ENCODE results near the gene PRSS33.
A peak's percentile ranks its signal among the peaks of the same experiment; 100 is the strongest.

PRSS33 gene

DNA sequence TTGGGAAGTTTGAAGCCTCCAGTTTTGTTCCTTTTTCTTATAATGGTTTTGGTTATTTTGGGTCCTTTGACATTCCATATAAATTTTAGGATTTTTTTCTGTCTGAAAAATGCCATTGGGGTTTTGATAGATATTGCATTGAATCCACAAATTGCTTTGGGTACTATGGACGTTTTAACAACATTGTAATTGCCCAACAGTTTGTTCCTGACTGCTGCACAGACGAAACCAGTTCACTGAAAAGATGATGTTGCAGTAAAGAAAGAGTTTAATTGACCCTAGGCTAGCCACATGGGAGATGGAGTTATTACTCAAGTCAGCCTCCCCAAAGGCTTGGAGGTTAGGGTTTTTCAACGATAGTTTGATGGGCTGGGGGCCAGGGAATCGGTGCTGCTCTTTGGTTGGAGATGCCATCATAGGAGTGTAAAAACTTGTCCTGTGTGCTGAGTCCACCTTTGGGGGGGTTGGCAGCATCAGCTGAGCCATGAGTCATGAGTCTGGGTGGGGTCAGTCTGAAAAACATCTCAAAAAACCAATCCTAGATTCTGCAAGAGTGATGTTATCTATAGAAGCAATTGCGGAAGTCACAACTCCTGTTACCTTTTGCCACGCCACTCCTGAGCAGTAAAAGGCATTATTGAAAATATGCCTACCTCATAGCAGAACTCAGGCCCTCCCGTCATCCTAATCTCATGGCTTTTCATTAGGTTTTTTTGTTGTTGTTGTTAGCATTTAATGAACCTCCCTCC lies 8.2 kb upstream of the PRSS33 start:
- DNase-seq, result no peak

DNA sequence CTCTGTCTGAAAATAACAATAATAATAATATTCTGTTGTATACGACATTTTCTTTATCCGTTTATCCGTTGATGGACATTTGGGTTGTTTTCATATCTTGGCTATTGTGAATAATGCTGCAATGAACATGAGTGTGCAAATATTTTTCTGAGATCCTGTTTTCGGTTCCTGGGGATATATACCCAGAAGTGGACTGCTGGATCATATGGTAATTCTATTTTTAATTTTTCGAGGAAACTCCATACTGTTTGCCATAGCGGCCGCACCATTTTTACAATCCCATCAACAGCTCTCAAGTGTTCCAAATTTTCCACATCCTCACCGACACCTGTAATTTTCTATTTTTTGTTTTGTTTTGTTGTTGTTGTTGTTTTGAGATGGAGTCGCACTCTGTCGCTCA lies 5.6 kb upstream of the PRSS33 start:
- DNase-seq, result no peak

DNA sequence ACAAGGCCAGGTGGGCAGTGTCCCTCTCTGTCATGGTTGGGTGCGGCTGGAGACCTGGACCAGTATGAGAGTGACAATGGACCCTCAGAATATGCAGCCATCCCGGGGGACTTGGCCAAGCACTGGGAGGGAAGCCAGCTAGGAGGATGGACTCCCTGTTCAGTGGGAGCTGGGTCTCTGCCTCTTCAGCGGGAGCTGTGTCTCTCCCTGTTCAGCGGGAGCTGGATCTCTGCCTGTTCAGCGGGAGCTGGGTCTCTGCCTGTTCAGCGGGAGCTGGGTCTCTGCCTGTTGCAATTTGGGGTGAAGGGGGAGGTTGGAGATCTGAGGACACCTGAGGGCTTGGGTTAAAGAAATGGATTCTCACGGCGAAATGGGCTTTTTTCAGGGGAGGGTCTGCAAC lies 3.8 kb upstream of the PRSS33 start:
- DNase-seq, result no peak

DNA sequence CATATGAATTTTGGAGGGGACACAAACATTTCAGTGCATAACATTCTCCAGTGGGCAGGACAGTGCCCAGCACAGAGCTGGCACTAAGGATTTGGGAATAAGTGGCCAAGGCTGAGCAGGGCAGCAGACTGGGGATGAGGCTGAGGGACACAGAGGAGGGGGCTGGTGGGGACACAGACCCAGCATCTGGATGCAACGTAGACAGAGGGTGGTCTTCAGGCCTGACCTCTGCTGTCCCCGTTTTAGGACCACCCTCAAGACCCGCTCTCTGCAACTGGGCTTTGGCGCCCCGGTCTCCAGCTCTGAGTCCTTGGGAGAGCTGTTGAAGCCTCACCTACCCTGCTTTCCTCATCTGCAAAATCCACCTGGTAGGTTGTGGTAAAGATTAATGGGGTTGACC lies 3.3 kb upstream of the PRSS33 start:
- DNase-seq, result no peak

DNA sequence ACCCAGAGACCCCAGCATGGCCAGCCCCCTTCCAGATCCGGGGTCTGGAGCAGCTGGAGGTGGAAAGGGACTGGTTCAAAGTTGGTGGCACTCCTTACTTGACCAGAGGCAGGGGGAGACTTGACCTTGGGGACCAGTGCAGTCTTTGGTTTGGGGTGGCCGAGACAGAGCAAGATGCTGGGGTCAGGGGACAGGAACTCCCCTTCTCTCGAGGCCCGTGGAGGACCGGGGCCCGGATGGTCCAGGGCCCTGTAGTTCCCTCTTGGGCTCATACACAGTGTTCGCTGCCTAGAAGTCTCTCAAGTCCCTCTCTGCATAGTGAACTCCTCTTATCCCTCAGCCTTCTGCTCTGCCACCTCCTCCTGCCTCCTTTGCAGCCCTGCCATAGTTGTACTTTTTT lies 601 bp upstream of the PRSS33 start:
- no peak for DNase-seq

DNA sequence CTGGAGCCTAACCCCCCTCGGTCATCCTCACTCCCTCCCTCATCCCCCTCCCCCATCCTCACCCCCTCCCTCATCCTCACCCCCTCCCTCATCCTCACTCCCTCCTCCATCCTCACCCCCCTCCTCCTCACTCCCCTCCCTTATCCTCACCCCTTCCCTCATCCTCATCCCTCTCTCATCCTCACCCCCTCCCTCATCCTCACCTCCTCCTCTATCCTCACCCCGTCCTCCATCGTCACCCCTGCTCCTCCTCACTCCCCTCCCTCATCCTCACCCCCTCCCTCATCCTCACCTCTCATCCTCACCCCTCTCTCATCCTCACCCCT lies 571 bp downstream of the PRSS33 start:
- no peak for DNase-seq

DNA sequence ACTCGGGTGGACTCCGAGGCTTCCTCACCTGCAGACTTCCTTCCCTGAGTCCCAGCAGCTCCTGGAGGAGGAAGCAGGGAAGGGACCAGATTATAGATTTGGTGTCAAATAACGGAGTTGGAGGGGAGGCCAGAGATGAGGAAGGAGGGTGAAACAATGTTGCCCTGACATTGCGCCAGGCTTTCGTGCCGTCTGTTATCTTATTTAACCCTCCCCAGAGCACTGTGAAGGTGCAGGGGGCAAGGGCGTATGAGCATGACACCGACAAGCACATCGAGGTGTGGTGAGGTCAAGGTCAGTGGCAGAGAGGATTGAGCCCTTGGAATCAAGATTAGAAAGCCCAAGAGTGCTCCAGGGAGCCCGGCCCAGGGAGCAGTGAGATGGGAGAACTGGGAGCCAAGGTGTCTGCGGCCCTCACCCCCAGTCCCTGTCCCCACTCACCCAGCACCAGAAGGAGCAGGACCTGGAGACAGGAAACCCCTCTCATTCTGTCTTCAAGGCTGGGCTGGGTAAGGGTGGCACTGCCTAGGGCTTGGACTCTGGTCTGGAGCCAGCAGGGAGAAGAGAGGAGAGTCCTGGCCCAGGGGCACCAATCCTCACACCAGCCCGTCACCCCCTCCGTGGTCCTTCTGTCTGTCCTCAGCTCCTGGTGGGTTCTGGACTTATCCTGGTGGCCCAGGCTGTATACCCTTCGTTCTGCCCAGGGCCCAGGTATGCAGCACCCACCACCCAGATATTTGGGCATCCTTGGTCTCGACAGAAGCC lies 1.1 kb downstream of the PRSS33 start:
- no peak for DNase-seq

DNA sequence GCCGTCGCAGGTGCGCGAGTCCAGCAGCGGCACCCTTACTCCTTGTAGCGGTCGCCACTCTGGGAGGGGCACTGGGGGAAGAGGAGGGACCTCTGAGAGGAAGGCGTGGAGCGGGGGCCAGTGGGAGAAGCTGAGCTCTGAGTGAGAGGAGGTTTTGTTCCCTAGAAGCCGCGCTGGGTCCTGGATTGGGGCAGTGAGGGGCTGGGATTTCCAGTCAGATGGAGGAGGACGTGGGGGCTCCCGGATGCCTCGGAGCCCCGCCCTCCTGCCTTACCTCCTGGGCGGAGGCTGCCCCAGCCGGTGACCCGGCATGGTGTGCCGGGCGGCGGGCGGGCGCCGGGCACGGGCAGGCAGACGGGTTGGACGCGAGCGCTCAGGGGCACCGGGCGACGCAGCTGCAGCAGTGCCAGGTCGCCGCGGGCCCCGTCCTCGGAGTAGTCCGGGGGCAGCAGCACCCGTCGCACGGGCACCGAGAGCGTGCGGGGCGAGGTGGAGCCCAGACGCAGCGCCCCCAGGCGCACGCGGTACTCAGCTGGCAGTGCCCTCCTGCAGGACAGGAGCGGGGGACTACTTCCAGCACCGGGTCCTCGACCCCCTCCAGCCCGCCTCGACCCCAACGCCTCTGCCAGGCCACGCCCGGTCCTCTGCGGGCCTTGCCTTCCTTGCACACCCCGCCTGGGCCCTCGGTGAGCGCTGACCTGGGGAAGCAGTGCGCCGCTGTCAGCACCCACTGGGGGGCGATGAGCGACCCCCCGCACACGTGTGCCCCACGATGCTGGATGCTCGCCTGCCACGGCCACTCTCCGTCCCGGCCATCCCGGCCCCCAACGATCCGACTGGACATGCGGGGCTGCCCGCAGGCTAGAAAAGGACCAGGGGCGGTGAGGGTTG lies 2.0 kb downstream of the PRSS33 start:
- DNase-seq, result no peak

DNA sequence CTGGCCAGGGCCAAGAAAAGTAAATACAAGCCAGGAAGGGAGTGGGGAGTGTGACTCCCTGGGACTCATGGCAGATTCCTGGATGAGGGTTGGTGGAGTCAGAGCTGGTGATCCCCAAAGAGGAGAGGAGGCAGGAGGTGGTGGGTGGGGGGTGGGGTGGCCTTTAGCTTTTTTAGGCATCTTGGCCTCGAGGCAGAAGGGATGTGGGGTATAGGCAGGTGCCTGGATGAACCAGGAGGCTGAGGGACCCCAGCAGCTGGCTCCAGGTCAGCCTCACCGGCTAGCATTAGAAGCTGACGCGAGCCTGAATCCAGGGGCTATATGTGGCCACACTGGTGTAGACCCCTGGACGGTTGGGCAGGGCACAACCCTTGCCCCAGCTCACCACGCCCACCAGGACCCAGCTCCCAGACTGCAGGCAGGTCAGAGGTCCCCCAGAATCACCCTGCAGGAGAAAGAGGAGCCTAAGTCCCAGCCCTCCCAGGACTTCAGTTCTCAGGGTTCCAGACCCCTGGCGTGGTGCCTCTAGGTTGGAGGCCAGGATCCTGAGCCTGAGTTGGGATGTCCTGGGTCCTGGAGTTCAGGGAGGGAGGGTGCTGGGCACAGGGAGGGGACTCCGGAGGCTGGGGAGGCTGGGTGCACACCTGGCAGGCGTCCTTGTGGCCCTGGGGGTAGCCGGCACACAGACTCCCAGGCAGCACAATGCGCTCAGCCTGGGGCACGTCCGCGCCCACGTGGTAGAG lies 2.8 kb downstream of the PRSS33 start:
- no peak for DNase-seq

DNA sequence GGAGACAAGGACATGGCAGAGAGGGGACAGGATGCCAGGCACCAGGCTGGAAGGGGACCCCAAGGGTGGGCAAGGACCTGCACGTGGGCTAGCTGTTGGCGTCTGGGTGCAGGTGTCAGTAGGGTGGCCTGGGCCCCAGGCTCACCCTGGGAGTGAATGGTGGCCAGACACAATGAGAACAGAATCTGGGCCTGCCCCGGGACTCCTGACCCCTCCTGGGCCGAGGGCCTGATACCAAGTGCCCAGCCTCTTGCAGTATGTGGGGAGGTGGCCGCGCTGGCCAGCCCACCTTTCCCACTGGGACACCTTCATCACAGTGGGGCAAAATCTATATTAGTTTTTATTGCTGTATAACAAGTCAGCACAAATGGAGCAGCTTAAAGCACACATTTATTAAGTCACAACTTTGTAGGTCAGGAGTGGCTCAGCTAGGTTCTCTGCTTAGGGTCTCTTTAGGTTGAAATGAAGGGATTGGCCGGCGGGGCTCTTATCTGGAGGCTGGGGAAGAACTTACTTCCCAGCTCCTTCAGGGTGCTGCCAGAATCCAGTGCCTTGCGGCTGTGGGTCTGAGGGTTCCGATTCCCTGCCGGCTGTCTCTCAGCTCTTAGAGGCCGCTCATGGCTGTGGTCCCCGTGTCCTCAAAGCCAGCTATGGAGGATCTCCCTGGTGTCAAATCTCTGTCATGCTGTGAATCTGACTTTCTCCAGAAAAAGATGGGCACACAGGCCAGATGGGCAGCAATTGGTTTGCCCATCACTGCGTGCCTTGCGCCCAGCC lies 3.6 kb downstream of the PRSS33 start:
- no peak for DNase-seq

DNA sequence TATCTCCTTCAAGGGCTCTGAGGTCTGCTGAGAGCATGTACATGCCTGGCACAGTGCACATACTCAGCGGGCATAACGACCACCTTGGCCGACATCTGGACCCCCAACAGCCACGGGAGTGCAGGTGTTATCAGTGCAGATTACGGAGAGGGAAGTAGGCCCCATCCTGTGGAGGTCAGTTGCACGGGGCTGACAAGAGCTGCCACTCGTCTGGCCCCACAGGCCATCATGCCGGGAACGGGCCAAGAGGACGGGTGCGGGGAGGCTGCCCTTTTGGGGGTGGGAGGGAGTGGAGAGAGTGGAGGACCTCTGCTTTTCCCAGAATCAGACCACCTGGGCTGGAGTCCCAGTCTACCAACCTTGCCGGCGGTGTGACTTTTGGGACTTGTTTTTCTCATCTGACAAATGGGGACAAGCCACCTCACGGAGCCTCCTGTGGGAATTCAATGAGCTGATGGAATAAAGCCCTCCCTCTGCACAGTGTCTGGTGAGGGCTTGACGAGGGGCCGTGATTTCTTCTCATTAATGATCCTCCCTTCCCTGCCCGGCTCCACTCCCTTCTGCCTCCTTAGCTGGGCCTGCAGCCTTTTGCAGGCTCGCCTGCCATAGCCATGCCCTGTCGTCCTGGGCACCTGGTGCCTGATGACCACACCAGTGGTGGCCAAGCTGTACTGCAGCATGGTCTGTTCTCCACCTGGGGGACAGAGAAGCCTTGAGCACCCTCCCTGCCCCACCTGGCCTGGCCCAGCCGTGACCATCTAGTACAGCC lies 4.6 kb downstream of the PRSS33 start:
- DNase-seq, result no peak

DNA sequence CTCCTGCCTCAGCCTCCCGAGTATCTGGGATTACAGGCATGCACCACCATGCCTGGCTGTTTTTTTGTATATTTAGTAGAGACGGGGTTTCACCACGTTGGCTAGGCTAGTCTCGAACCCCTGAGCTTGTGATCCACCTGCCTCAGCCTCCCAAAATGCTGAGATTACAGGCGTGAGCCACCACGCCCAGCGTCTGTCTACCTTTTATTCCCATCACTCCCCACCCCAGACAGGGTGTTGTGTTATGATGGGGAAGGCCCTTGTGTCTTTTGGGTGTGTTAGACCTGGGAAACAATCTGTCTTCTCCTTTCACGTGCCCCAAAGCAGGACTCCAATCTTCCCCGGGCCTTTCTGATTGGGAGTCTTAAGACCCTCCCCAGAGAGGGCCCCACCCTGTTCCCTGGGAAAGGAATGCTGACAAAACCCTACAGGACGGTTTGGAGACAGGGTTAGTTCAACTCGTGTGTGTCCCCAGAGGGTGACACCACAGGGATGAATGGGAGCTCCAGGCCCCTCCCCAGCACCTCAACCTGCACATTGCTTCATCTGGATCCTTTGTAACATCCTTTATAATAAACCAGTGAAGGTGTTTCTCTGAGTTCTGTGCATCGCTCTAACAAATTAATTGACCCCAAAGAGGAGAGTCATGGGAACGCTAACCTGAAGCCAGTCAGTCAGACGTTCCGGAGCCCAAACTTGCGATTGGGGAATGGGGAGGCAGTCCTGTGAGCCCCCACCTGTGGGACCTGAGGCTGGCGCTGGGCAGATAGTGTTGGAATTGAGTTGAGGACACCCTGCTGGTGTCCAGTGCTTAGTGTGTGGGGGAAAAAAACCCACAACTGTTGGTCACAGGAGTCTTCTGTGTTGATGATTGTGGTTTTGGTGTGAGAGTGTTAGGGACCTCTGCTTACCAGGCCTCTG lies 7.1 kb downstream of the PRSS33 start:
- no peak for DNase-seq

DNA sequence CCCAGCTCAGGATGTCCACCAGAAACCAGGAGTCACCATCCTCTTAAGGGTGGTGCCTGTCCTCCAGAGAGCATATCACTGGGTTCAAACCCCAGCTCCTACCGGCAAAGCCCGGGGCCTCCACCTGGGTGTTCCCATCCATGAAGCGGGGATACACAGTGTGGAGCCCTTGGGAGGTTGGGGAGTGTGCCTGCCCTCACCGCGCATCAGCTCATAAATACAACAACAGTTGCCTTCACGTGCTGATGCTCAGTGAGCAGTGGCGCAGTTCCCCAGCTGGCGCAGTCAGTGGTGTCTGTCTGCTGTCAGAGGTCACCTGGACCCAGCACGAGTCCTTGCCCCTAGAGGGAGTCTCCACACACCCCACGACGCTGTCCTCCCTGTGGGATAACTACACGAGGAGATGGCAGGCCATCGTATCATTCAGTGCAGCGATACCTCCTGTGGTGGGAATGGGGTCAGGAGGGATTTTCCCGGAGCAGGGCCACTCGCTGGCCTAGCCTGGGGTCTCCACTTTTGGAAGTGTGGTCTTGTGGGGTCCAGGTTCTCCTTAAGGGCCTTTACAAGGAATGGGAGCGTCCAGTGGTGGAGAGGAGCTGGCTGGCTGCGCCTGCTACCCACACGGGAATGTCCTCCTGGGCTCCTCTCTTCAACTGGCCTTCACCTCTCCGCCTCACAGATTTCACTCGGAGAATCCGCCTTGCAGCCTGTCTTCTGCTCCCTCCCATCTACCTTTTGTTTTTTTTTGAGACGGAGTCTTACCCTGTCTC lies 8.0 kb downstream of the PRSS33 start:
- DNase-seq, result no peak

DNA sequence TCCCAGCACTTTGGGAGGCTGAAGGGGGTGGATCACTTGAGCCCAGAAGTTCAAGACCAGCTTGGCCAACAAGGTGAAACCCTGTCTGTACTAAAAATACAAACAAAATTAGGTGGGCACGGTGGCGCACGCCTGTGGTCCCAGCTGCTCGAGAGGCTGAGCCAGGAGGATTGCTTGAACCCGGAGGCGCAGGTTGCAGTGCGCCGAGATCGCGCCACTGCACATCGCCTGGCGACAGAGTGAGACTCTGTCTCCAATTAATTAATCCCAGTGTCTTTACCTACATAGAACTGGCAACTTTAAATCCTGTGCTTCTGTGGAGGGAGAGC lies 8.8 kb downstream of the PRSS33 start:
- DNase-seq, result no peak

DNA sequence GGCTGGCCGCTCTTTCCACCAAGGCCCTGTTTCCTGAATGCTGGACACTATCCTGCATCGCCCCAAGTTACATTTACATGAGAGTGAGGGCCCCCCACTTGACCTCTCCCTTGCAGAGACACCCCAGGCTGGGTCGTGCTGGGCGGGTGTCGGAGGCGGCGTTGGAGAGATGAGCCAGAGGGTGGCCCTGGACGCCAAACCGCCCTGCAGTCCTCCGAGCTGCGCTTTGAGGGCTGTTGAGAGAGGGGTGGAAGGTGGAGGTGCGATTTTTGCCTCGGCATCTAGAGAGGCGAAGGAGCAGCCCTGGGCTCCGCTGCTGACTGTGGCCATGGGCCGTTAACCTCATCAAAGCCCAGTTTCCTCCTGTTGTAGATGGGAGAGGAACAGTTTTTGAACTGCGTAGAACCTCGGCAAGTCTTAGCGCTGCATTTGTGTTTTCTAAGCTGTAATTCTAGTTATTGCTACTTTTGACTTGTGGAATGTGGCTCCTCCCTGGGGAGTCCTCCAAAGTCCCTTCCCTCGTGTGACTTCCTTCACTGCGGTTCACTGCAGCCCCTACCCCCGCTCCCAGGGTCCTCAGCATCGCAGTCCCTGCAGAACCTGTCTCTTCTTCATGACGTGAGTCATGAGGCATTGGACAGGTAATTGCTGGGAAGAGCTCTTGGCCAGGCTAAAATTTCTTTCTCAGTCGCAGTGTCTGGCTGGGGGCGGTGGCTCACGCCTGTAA lies 9.3 kb downstream of the PRSS33 start:
- DNase-seq, result no peak

DNA sequence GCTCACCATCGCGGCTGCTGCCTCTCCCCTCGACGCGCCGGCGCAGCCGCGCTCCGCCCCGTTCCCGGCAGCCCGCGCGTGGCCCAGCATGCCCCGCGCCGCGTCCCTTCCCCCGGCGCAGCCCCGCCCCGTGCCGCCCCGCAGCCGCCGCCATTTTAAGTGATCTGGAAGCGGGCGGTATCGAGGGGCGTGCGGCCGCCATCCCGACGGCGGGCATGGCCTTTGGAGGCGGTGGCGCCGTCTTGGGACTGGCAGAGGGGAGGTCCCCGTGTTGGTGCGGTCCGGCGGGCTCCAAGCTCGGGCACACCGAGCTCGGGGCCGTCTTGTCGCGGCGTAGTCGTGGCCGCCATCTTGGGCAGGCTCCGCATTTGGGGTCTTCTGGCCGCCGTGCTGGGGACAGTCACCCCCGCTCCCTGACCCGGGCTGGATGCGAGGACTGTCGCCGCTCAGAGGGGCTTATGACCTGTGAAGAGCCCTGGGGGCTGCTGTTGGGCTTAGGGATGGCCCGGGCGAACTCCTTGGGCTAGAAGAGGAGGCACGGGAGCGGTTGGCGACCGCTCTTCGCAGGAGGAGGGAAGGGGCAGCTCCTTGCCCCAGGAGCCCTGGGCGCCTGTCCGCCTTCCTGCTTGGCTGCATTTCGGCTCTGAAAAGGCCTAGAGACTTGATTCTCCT lies 10.0 kb downstream of the PRSS33 start, which contains the start of gene ELOB:
TSS of gene ELOB (minus strand) at position 50 of the 672 bp plus-strand sequence. CDS start at position 9, 41 bp downstream.
- DNase-seq, result peak; percentile 82 to 91

DNA sequence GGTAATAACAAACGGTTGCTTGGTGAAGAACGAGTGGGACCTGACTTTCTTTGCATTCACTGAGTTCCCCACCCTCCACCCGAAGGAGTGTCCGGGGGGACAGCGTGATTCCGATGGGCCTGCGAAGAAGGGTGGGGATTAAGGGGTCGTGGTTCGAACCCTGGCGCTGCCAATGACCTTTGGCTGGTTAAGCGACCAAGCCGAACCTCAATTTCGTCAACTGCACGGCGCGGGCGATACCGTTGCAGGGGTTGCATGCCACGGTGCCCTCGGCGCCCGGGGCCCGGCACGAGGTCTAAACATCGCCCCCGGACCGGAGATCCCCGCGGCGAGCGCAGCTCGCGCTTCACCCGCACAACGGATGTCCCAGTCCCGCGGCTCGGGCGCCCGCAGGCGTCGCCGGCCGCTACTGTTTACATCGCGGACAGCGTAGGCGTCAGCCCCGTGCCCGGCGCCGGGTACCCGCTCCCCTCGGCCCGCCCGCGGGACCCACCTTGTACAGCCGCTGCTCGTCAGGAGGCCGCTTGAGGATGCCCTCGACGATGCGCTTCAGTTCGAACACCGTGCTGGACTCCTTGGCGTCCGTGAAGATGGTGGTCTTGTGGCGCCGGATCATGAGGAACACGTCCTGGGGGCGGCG lies 10.7 kb downstream of the PRSS33 start:
- no peak for DNase-seq
